Loucy (cell line): ENCODE measurements around the gene ALOX15.

Experiments used
- CTCF ChIP-seq: fragments of 200-600 bp; sonication (generic); conservative IDR thresholded peaks from 2 replicates; pipeline ENCODE4 v1.5.1; 2014; ENCODE audit warnings: mild to moderate bottlenecking, antibody characterized with exemption, low read length
- EZH2phosphoT487 ChIP-seq: fragments of 200-600 bp; IDR thresholded peaks from 2 replicates; pipeline ENCODE4 v1.6.1; 2018; ENCODE audit warnings: antibody characterized with exemption, mild to moderate bottlenecking, moderate library complexity, borderline replicate concordance

- TF ChIP-seq CTCF (no peak), EZH2phosphoT487 (no peak)
These were observed 808 bp upstream of the ALOX15 start for GRCh38 chr17:4642286-4642685.
